Endothelial cell of umbilical vein (primary cell): Measurements from ENCODE around the gene PIK3R2.

Source experiments
- CTCF ChIP-seq, 2 donors: IDR thresholded peaks; 1 replicate in 1 of 2; 2 replicates in 1 of 2; pipeline ENCODE4 v1.5.1; 2011; ENCODE audit warnings: low read length in 2 of 2, mild to moderate bottlenecking in 2 of 2, moderate library complexity in 2 of 2, control low read depth in 1 of 2, inconsistent platforms in 1 of 2, low read depth in 1 of 2; ENCODE audit not compliant: insufficient read depth in 1 of 2; ENCODE audit errors: extremely low read depth in 1 of 2
- POLR2A ChIP-seq: IDR thresholded peaks from 2 replicates; pipeline ENCODE4 v1.6.1; 2012; ENCODE audit warnings: low read depth, mild to moderate bottlenecking, control low read depth, low read length

DNA sequence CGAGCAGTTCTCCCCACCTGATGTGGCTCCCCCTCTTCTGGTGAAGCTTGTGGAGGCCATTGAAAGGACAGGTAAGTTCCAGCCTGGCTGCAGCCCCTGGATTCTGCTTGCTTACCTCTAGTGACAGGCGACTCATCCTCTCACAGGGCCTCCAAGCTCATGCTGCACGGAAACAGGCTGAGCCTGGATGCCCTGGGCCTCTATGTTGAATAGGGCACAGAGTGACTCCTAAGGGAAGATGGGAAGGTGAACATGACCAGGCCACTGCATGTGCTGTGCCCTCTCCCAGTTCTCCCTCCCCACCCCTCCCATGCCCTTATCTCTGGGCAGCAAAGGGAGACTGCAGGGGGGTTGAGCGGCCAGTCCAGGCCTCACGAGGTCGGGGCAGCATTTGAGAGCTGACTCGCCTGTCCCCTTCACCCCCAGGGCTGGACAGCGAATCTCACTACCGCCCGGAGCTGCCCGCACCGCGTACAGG lies 7.6 kb downstream of the PIK3R2 start:
- TF ChIP-seq CTCF (IDR thresholded peaks at IDR 0.05; ENCODE audit: extremely low read depth in 1 of 2, insufficient read depth in 1 of 2, low read depth in 1 of 2, low read length in 2 of 2): no peak
- TF ChIP-seq POLR2A: no peak
